GM21825 (cell line): ENCODE results near the gene EBLN2.
"Not testable (repeated sequence)": the region's sequence is repeated elsewhere in the genome, so short reads cannot be mapped to it uniquely, and the experiment has no call there.

Source experiments
- ATAC-seq: cut with Tn5 transposase; IDR thresholded peaks from one replicate; pipeline ENCODE4 v1.9.1; 2021; ENCODE audit warnings: mild to moderate bottlenecking, moderate library complexity; ENCODE audit not compliant: unreplicated experiment

EBLN2 gene

GRCh38 chr3:73056845-73057150, 4.7 kb upstream of the EBLN2 start:
- ATAC-seq: no peak

- ATAC-seq: no peak
Observed at GRCh38 chr3:73060302-73060723, 1.1 kb upstream of the EBLN2 start.

GRCh38 chr3:73066243-73066642, 4.8 kb downstream of the EBLN2 start:
- ATAC-seq: not testable (repeated sequence)

GRCh38 chr3:73068419-73068818, 7.0 kb downstream of the EBLN2 start:
- no peak for ATAC-seq

DNA sequence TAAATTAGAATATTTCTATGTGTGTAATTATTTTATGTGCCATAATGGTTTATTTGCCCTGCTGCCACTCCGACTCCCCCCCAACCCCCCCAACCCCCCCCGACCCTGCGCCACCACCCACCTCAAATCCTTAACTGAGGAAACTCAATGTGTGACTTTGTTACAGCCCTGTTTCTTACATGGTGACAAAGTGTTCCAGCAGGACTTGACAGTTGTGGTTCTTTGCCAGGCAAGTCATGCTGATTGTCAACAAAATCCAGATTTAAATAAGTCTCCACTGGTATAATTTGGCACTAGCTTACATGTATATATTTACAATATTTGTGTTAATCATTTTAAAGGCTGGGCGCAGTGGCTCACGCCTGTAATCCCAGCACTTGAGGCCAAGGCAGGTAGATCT, 7.7 kb downstream of the EBLN2 start:
- no peak for ATAC-seq

DNA sequence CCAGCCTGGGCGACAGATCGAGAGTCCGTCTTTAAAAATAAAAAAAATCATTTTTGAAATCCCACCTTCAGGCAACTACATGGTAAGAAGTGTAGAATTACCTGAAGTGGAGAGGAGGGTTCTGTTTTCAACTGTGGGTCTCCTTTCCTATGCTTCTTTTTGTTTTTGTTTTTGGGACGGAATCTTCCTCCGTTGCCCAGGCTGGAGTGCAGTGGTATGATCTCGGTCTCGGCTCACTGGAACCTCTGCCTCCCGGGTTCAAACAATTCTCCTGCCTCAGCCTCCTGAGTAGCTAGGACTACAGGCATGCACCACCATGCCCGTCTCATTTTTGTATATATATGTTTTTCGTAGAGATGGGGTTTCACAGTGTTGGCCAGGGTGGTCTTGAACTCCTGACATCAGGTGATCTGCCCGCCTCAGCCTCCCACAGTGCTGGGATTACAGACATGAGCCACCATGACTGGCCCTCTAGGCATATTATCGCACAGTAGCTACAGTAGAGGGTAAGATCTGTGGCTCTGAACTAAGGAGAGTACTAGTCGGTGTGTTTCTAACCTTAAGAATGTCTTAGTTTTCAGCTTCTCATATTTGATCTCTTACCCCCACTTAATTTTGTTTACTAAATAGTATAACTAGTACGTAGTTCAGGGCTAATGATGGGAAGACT, 8.5 kb downstream of the EBLN2 start:
- no peak for ATAC-seq

DNA sequence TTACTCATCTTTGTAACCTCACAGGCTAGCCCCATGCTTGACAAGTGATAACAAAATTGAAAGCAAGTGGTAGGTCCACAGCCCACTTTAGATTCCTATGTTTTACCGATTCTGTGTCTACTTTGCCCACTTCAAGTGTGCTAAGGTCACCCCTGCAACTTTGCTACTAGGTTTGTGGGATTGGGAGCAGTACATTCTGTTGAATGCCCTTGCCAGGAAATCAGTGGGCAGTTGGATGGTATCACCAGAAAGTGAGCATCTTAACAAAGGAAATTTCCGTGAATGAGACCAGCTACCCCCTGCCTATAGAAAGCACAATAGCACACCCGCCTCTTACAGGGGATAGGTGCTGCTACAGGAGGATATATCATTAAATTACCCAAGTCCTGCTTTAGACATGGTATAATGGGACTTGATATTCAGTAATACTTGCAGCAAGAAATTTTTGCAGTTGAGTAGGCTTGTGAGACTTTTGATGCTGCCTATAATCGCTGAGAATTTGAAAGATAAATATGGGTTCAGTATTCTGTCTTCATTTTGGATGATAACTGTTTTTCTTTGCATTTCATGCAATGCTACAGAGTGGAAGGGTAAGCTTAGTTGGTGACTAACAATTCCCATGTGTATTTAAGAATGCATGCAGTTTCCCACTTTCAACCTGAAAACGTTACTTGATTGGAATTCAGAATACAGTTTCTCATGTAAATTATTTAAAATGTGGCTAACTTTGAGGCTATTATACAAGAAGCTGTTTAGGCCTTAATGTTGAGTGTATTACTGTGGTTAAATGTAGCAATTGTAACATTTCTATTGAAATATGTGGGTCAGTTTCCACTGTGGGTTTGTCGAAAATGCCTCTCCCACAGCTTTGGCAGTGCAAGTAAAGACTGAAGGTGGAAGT, 9.5 kb downstream of the EBLN2 start:
- ATAC-seq: no peak

- no peak for ATAC-seq
Observed at GRCh38 chr3:73071952-73072351, 10.5 kb downstream of the EBLN2 start.

DNA sequence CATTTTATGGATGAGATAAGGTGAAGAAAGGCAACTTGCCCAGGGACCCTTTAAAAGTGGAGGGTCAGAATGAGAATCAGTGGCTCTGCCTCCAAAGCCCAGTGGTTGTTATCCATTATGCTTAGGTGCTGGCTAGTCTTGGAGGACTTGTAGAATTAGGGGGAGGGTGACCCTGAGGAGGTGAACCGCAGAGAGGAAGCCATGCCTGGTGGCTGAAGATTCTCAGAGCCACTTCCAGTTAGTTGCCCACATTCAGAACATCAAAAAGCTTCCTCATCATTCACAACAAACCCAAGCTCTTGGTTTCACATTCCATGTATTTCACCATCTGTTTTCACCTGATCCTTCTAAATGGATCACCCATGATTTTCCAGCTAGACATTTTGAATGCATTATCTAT, 11.2 kb downstream of the EBLN2 start:
- ATAC-seq: no peak

DNA sequence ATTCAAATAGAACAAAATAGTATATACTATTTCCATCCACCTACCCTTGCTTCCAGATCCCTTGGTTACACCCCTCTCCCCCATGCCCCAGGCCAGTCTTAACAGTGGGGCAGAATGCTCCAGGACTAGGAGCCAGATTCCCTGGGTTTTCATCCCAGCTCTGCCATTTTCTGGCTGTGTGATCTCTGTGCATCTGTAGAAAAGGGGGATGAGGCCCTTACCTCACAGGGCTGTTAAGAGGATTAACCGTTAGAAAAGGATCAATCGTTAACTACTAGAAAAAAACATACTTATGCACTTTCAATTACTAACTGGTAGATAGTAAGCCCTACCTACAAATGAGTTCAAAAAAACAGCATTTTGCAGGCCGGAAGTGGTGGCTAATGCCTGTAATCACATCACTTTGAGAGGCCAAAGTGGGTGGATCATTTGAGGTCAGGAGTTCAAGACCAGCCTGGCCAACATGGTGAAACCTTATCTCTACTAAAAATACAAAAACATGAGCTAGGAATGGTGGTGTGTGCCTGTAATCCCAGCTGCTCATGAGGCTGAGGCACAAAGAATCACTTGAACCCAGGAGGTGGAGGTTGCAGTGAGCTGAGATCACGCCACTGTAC, 11.7 kb downstream of the EBLN2 start:
- no peak for ATAC-seq

- ATAC-seq: no peak
Observed at GRCh38 chr3:73074781-73075180, 13.3 kb downstream of the EBLN2 start.

- ATAC-seq: no peak
Observed at GRCh38 chr3:73080216-73080966, 18.9 kb downstream of the EBLN2 start.

- ATAC-seq: no peak
Observed at GRCh38 chr3:73081140-73081539, 19.7 kb downstream of the EBLN2 start.

- ATAC-seq: no peak
Observed at GRCh38 chr3:73084170-73084569, 22.7 kb downstream of the EBLN2 start.

GRCh38 chr3:73086071-73086494, 24.6 kb downstream of the EBLN2 start:
- no peak for ATAC-seq

DNA sequence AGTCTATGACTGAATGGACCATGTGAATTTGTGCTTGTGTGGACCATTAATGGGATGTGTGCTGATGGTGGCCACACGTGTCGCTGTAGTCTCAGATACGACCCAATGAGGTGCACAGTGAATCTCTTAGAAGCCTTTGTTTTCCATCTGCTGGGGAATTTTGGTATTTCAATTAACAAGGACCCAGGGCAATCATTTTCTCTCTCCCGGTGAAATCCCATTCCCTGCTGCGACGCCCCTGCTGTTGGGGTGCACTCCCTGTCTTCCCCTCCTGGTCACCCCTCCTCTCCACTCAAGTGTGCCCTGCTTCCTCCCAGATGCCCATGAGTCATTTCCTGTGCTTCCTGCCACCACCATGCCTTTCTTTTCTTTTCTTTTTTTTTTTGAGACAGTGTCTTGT, 32.7 kb downstream of the EBLN2 start:
- no peak for ATAC-seq

GRCh38 chr3:73094951-73095350, 33.5 kb downstream of the EBLN2 start:
- ATAC-seq: no peak

DNA sequence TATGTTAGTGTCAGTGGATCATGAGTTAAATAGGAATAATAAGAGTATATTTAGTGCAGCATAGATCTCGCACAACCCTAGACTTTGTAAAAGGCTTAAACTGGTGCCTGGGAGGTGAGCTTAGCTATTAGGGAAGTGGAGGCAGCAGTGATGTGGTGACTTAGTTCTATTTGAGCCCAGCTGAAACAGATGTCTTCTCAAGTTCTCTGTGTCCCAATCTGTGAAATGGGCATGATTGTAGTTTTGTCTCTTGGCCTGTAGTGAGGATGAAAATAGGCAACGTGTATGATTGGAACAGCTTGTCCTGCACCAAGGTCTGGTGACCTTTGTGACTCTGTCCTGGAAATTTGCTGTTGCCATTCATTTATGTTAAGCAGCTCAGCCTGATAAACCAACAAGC, 34.7 kb downstream of the EBLN2 start:
- ATAC-seq: no peak

DNA sequence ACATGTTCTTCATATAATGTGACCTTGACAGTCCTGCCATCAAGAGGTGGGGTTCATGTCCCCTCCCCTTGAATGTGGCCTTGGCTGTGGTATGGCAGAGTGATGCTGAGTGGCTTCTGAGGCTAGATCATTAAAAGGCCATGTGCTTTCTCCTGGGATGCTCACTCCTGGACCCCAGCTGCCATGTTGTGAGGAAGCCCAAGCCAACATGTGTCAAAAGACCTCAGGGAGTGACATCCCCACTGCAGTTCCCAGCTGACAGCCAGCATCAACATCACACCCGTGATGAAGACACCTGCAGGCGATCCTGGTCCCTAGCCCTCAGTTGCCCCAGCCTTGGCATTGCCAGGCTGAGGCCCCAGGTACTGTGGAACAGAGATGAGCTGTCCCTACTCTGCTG, 36.6 kb downstream of the EBLN2 start:
- ATAC-seq: no peak

DNA sequence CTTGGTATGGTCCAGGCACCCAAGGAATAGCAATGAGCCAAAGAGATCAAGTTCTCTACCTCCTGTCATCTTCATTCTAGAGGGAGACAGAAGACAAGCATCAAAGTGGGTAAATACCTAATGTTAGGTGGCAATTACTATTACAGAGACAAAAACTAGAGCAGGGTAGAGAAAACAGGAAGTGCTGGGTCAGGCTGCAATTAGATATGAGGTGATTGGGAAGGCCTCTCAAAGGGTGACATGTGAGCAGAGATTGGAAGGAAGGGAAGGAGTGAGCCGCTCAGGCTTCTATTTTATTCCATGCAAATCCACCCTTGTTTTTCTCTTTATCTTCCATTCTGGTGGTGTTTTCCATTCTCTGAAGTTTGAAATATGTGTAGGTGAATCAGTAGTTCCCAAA, 37.4 kb downstream of the EBLN2 start:
- ATAC-seq: no peak
